IMR-90 (cell line): ENCODE data around the gene SLC38A1. TPM values are rescaled to one million over a fixed set of nuclear protein-coding genes. Genes with fewer than 3 reads are reported as not detected.

ENCODE experiments used
- ATAC-seq: fragments of 200-7000 bp; cut with Tn5 transposase; 2 replicates; pipeline ENCODE4 v1.9.1; 2020; ENCODE audit warnings: low read depth, mild to moderate bottlenecking, moderate library complexity
- BruUV-seq: library from RNA; stranded (reverse); fragments of 400-500 nt; replicated peaks from 2 replicates; lab custom pipeline; 2021; lab: Mats Ljungman, UMichigan
- CTCF ChIA-PET: fragments of 300-600 bp; formaldehyde crosslinking; extraction: SDS; loops from one replicate; lab custom pipeline; 2021; ENCODE audit warnings: antibody characterized with exemption; lab: Yijun Ruan, JAX
- POLR2A ChIA-PET: fragments of 300-600 bp; sonication (Branson Sonifier 250); formaldehyde crosslinking; loops from one replicate; lab custom pipeline; 2022; ENCODE audit warnings: antibody characterized with exemption; ENCODE audit not compliant: unreplicated experiment; lab: Charles Lee
- DNase-seq: peaks from one replicate; pipeline ENCODE4 v3.0.0; 2013
- H2AFZ ChIP-seq: replicated peaks from 2 replicates; pipeline ENCODE3; 2013; ENCODE audit warnings: low read length, mild to moderate bottlenecking; ENCODE audit not compliant: poor library complexity
- H2AK5ac ChIP-seq: 2 replicates; pipeline ENCODE4 v1.6.1; 2013; ENCODE audit warnings: low read depth, low read length, inconsistent platforms
- H2AK9ac ChIP-seq: replicated peaks from 2 replicates; pipeline ENCODE3; 2013; ENCODE audit warnings: mild to moderate bottlenecking, low read depth, low read length, moderate library complexity; ENCODE audit not compliant: poor library complexity
- H2BK120ac ChIP-seq: 2 replicates; pipeline ENCODE4 v1.6.1; 2013; ENCODE audit warnings: low read depth, low read length, inconsistent platforms
- H2BK15ac ChIP-seq: 3 replicates; pipeline ENCODE4 v1.6.1; 2013; ENCODE audit warnings: low read depth, low read length, inconsistent platforms
- H2BK20ac ChIP-seq: 2 replicates; pipeline ENCODE4 v1.6.1; 2013; ENCODE audit warnings: low read depth, mild to moderate bottlenecking, inconsistent platforms, low read length, moderate library complexity
- H2BK5ac ChIP-seq: 2 replicates; pipeline ENCODE4 v1.6.1; 2013; ENCODE audit warnings: mild to moderate bottlenecking, low read depth, low read length, inconsistent platforms; ENCODE audit not compliant: poor library complexity, severe bottlenecking
- H3K14ac ChIP-seq: replicated peaks from 2 replicates; pipeline ENCODE4 v1.6.1; 2013; ENCODE audit warnings: low read depth, low read length, inconsistent platforms
- H3K18ac ChIP-seq: 2 replicates; pipeline ENCODE4 v1.6.1; 2013; ENCODE audit warnings: low read depth, low read length, control low read depth
- H3K23ac ChIP-seq: 2 replicates; pipeline ENCODE4 v1.6.1; 2013; ENCODE audit warnings: low read depth, low read length, inconsistent platforms
- H3K27ac ChIP-seq: 2 replicates; pipeline ENCODE4 v1.5.1; 2013; ENCODE audit warnings: mild to moderate bottlenecking, control low read depth, low read length; ENCODE audit not compliant: insufficient read depth
- H3K27me3 ChIP-seq: 2 replicates; pipeline ENCODE4 v1.6.1; 2013; ENCODE audit warnings: low read length; ENCODE audit not compliant: control insufficient read depth, insufficient read depth
- H3K36me3 ChIP-seq: 2 replicates; pipeline ENCODE4 v1.6.1; 2013; ENCODE audit warnings: low read length, mixed read lengths; ENCODE audit not compliant: control insufficient read depth, insufficient read depth
- H3K4ac ChIP-seq: 2 replicates; pipeline ENCODE4 v1.6.1; 2013; ENCODE audit warnings: low read depth, low read length, inconsistent platforms
- H3K4me1 ChIP-seq: 2 replicates; pipeline ENCODE4 v1.6.1; 2013; ENCODE audit warnings: low read length, mixed read lengths; ENCODE audit not compliant: control insufficient read depth, insufficient read depth
- H3K4me2 ChIP-seq: 2 replicates; pipeline ENCODE4 v1.6.1; 2013; ENCODE audit warnings: low read depth, mild to moderate bottlenecking, control low read depth, low read length, moderate library complexity
- H3K4me3 ChIP-seq: 2 replicates; pipeline ENCODE4 v1.5.1; 2013; ENCODE audit warnings: low read depth, mild to moderate bottlenecking, control low read depth, low read length, moderate library complexity; ENCODE audit not compliant: insufficient read depth
- H3K56ac ChIP-seq: 2 replicates; pipeline ENCODE4 v1.6.1; 2013; ENCODE audit warnings: low read length, inconsistent platforms; ENCODE audit not compliant: insufficient read depth; ENCODE audit errors: extremely low read depth
- H3K79me1 ChIP-seq, 2 experiments: 2 replicates each; pipeline ENCODE4 v1.6.1; 2013; ENCODE audit warnings: low read length in 2 of 2, inconsistent platforms in 1 of 2, low read depth in 1 of 2
- H3K9ac ChIP-seq: 2 replicates; pipeline ENCODE4 v1.6.1; 2013; ENCODE audit warnings: low read depth, low read length, control low read depth
- H3K9me1 ChIP-seq: 2 replicates; pipeline ENCODE4 v1.6.1; 2013; ENCODE audit warnings: low read length, inconsistent platforms; ENCODE audit not compliant: insufficient read depth
- H3K9me3 ChIP-seq: 2 replicates; pipeline ENCODE4 v1.6.1; 2013; ENCODE audit warnings: low read length; ENCODE audit not compliant: control insufficient read depth, insufficient read depth
- H4K20me1 ChIP-seq: 2 replicates; pipeline ENCODE4 v1.6.1; 2013; ENCODE audit warnings: low read length, inconsistent platforms; ENCODE audit not compliant: insufficient read depth
- H4K5ac ChIP-seq: 2 replicates; pipeline ENCODE4 v1.6.1; 2013; ENCODE audit warnings: mild to moderate bottlenecking, low read depth, low read length, control low read depth
- H4K8ac ChIP-seq, 2 experiments: 2 replicates each; pipeline ENCODE4 v1.6.1; 2013; ENCODE audit warnings: low read depth in 2 of 2, low read length in 2 of 2, control low read depth in 1 of 2, inconsistent platforms in 1 of 2
- H4K91ac ChIP-seq: 2 replicates; pipeline ENCODE4 v1.6.1; 2013; ENCODE audit warnings: low read depth, low read length, inconsistent platforms; ENCODE audit not compliant: insufficient read depth
- CEBPB ChIP-seq: IDR thresholded peaks from 2 replicates; pipeline ENCODE4 v1.6.1; 2012; ENCODE audit warnings: low read depth, low read length, improper control_type of control experiment
- CHD1 ChIP-seq: IDR thresholded peaks from 2 replicates; pipeline ENCODE4 v1.6.1; 2012; ENCODE audit warnings: low read depth, low read length, improper control_type of control experiment
- CTCF ChIP-seq: conservative IDR thresholded peaks from 2 replicates; pipeline ENCODE4 v1.5.1; 2012; ENCODE audit warnings: mild to moderate bottlenecking, low read depth, low read length, improper control_type of control experiment
- MAFK ChIP-seq: IDR thresholded peaks from 2 replicates; pipeline ENCODE4 v1.6.1; 2012; ENCODE audit warnings: low read depth, low read length, improper control_type of control experiment
- MXI1 ChIP-seq: IDR thresholded peaks from 2 replicates; pipeline ENCODE4 v1.6.1; 2012; ENCODE audit warnings: low read depth, mild to moderate bottlenecking, low read length, moderate library complexity, borderline replicate concordance
- POLR2A ChIP-seq: IDR thresholded peaks from 2 replicates; pipeline ENCODE4 v1.6.1; 2012; ENCODE audit warnings: mild to moderate bottlenecking, low read depth, low read length
- RAD21 ChIP-seq: IDR thresholded peaks from 2 replicates; pipeline ENCODE4 v1.6.1; 2012; ENCODE audit warnings: low read length, improper control_type of control experiment
- RCOR1 ChIP-seq: IDR thresholded peaks from 2 replicates; pipeline ENCODE4 v1.6.1; 2012; ENCODE audit warnings: mild to moderate bottlenecking, low read length, improper control_type of control experiment; ENCODE audit not compliant: insufficient replicate concordance
- RFX5 ChIP-seq: IDR thresholded peaks from 2 replicates; pipeline ENCODE4 v1.8.0; 2012; ENCODE audit warnings: low read depth, mild to moderate bottlenecking, low read length, moderate library complexity
- WGBS, 2 experiments: methylation state at CpG; one replicate each; pipeline versions ENCODE4 v1.1.5 to v1.1.7; 2013; ENCODE audit warnings: missing lambda C conversion rate in 2 of 2; ENCODE audit not compliant: insufficient read length in 1 of 2; ENCODE audit errors: extremely low coverage in 2 of 2; 5-methylcytosine and 5-hydroxymethylcytosine counted together
- dilution Hi-C: fragments of 300-500 bp; cut with HindIII; formaldehyde crosslinking; loops from one replicate; pipeline ENCODE4 v1.14.3; 2018; ENCODE audit warnings: low sequenced_read_pairs; ENCODE audit not compliant: unreplicated experiment
- in situ Hi-C: fragments of 300-500 bp; cut with MboI; formaldehyde crosslinking; loops from 3 replicates; pipeline ENCODE4 v1.14.3; 2019; ENCODE audit warnings: low sequenced_read_pairs, inconsistent platforms, mixed read lengths
- intact Hi-C: fragments of 100-400 bp; cut with micrococcal nuclease; formaldehyde crosslinking; loops from 2 replicates; pipeline ENCODE4 v1.10.0; 2022
- polyA plus RNA-seq, 3 experiments: library from polyadenylated mRNA; depleted of rRNA; stranded (reverse); fragments of >200 nt; gene quantifications; 2 replicates each; pipeline ENCODE4 v1.2.3, GENCODE V29; 2012; ENCODE audit warnings: low replicate concordance in 1 of 3
- total RNA-seq: library from RNA; depleted of rRNA; stranded (reverse); fragments of >200 nt; gene quantifications from 2 replicates; pipeline ENCODE4 v1.2.3, GENCODE V29; 2012

The SLC38A1 gene
- total and polyA plus RNA-seq, 2 of the 4 experiments (the other 2 are of a cell fraction), result 22.8 to 61.5 TPM

- CTCF ChIA-PET, result interaction anchor here (0.6 kb wide), 1 partner anchor 27 kb away, joined by 4 read pairs; no protein-coding TSS in a partner anchor
- no peak overlapping the region for H3K4ac ChIP-seq
- H2AK5ac ChIP-seq, result no peak overlapping the region
- intact Hi-C loops (no loop called here), dilution Hi-C loops (no loop called here), in situ Hi-C loops (loop anchor here (10.0 to 25.0 kb wide), 2 partner anchors 202 to 535 kb away; no protein-coding TSS in a partner anchor)
- H3K4me2 ChIP-seq, result no peak overlapping the region
- TF ChIP-seq RAD21 (no peak), POLR2A (no peak), MXI1 (no peak), CHD1 (no peak), RFX5 (no peak), CTCF (no peak), CEBPB (no peak), RCOR1 (no peak), MAFK (no peak)
- 83% methylated on average over 1 of the region's 1 CpG; no CpG with 5 or more reads in 1 of the 2 experiments for WGBS, 2 experiments
- H3K27ac ChIP-seq, result no peak overlapping the region
- no peaks in the 10 kb centered on the region for H4K20me1 ChIP-seq
- no peak for DNase-seq
- no peak overlapping the region for H3K23ac ChIP-seq
- no peak overlapping the region for H4K8ac ChIP-seq
- POLR2A ChIA-PET, result no interaction called here
- no peak overlapping the region for H3K56ac ChIP-seq
- no peak overlapping the region for H2BK120ac ChIP-seq
- H4K5ac ChIP-seq, result no peak overlapping the region
- H2AFZ ChIP-seq, result no peak overlapping the region
- no peak overlapping the region for H3K4me3 ChIP-seq
- H3K9ac ChIP-seq, result no peak overlapping the region
- ATAC-seq, result no peak
- H2AK9ac ChIP-seq, result no peak overlapping the region
- H3K36me3 ChIP-seq, result no peaks in the 10 kb centered on the region
- H3K79me1 ChIP-seq, result no peaks in the 10 kb centered on the region
- H2BK15ac ChIP-seq, result no peak overlapping the region
- H4K91ac ChIP-seq, result no peak overlapping the region
- no TSS peak for BruUV-seq
- no peak overlapping the region for H2BK20ac ChIP-seq
- no peak overlapping the region for H3K18ac ChIP-seq
- H3K27me3 ChIP-seq, result no peaks in the 10 kb centered on the region
- no peak overlapping the region for H3K14ac ChIP-seq
- no peaks in the 10 kb centered on the region for H3K9me1 ChIP-seq
- H3K9me3 ChIP-seq, result no peaks in the 10 kb centered on the region
- no peaks in the 10 kb centered on the region for H3K4me1 ChIP-seq
- no peak overlapping the region for H2BK5ac ChIP-seq
Observed at GRCh38 chr12:46152456-46152855, 116.4 kb downstream of the SLC38A1 start.
